OCI-LY1 (cell line): ENCODE results near the gene TMPO.

ENCODE experiments used
- CTCF ChIP-seq: fragments of 200-600 bp; sonication (generic), shearing (Covaris generic); IDR thresholded peaks from 2 replicates; pipeline ENCODE4 v1.5.1; 2017; ENCODE audit warnings: mild to moderate bottlenecking, antibody characterized with exemption, low read length, moderate library complexity, mixed read lengths
- EZH2 ChIP-seq: fragments of 200-600 bp; sonication (generic), shearing (Covaris generic); IDR thresholded peaks from 2 replicates; pipeline ENCODE4 v1.8.0; 2017; ENCODE audit warnings: borderline replicate concordance, mixed run types, mild to moderate bottlenecking, antibody characterized with exemption, low read length, moderate library complexity, mixed read lengths

DNA sequence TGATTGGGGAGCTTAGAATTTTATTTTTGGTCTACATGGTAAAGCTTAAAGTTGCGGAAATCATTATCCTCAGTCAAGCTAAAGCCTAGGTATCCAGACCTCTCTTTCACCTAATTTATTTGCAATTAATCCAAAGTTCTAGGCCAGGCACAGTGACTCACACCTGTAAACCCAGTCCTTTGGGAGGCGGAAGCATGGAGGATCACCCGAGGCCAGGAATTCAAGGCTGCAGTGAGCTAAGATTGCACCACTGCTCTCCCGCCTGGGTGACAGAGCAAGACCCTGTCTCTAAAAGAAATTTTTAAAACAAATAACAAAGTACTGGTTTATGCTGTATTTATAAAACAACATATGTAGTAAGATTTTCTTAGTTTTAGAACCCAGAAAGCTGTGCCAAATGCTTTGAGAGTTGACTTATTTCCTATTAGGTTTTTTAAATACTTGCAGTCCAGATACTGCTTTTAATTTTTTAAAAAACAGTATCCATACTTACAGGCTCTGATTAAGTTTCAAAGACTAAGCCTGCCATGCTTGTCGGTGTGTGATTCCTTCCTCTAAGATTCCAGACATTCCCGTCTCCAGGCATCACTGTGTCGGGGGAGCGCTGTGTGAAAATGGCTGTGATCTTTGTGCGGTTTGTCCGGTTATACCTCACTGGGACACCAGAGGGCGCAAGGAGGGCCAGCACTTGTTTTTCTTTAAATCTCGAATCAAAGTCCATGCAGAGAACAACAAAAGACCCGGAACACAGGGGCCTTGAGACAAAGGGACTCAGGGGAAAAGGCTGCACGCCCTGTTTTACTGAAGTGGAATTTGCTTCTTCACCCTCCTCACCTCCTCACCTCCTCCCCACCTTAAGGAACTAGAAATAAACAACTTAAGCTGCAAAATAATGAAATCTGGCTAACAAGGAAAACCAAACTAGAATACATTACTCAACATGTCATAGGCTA, 24.6 kb upstream of the TMPO start:
- TF ChIP-seq CTCF (peak; percentile 94), EZH2 (no peak)
